Activated T-cell treated with anti-CD3 and anti-CD28 coated beads, Interleukin-2, amount 50 U/mL, for 4 hours (primary cell): Measurements from ENCODE around the gene SELPLG. TPM values are rescaled to one million over a fixed set of nuclear protein-coding genes. Genes with fewer than 3 reads are reported as not detected.
"Not testable (repeated sequence)": the region's sequence is repeated elsewhere in the genome, so short reads cannot be mapped to it uniquely, and the experiment has no call there.

Source experiments
- ATAC-seq, 2 donors: fragments of 200-7000 bp; cut with Tn5 transposase; one replicate each; pipeline ENCODE4 v1.10.0; 2021
- DNase-seq: peaks from one replicate; pipeline ENCODE4 v3.0.0-alpha.2; 2020
- H3K27me3 Mint-ChIP-seq: one replicate; pipeline ENCODE4 v1.8.0; 2021; ENCODE audit warnings: low read depth, mixed read lengths
- H3K36me3 Mint-ChIP-seq: one replicate; pipeline ENCODE4 v1.8.0; 2022; ENCODE audit warnings: mixed read lengths; ENCODE audit not compliant: insufficient read depth
- H3K4me1 Mint-ChIP-seq: one replicate; pipeline ENCODE4 v1.8.0; 2021; ENCODE audit warnings: low read depth, mixed read lengths
- H3K4me3 Mint-ChIP-seq: one replicate; pipeline ENCODE4 v1.8.0; 2021; ENCODE audit warnings: mild to moderate bottlenecking, moderate library complexity, mixed read lengths
- H3K9me3 Mint-ChIP-seq: one replicate; pipeline ENCODE4 v1.8.0; 2021; ENCODE audit warnings: mixed read lengths
- total RNA-seq, 3 donors: library from RNA; stranded (reverse); gene quantifications; one replicate each; pipeline ENCODE4 v1.2.1, GENCODE V29; 2021

Gene SELPLG
- total RNA-seq, 3 donors from 2014 or later: 16.8 to 19.0 (median 17.5) TPM

GRCh38 chr12:108622921-108623514 is 10.7 kb downstream of the SELPLG start:
- no peak for ATAC-seq
- peaks cover 30% of the 10 kb centered on the region for H3K36me3 Mint-ChIP-seq
- peaks cover 62% of the 10 kb centered on the region for H3K4me1 Mint-ChIP-seq
- no peak overlapping the region for H3K4me3 Mint-ChIP-seq
- H3K27me3 Mint-ChIP-seq: no peaks in the 10 kb centered on the region
- DNase-seq: no peak
- H3K9me3 Mint-ChIP-seq: no peaks in the 10 kb centered on the region

- H3K36me3 Mint-ChIP-seq: peaks cover 30% of the 10 kb centered on the region
- peaks cover 62% of the 10 kb centered on the region for H3K4me1 Mint-ChIP-seq
- no peaks in the 10 kb centered on the region for H3K9me3 Mint-ChIP-seq
- H3K4me3 Mint-ChIP-seq: no peak overlapping the region
- H3K27me3 Mint-ChIP-seq: no peaks in the 10 kb centered on the region
- DNase-seq (no peak), ATAC-seq (no peak)
These were observed 11.3 kb downstream of the SELPLG start for GRCh38 chr12:108622421-108622820.

- Mint-ChIP-seq H3K4me1 (peaks cover 70% of the 10 kb centered on the region), H3K27me3 (no peaks in the 10 kb centered on the region), H3K4me3 (no peak overlapping the region), H3K9me3 (peaks cover 5% of the 10 kb centered on the region), H3K36me3 (peaks cover 30% of the 10 kb centered on the region)
- ATAC-seq: no peak
- no peak for DNase-seq
These were observed 12.5 kb downstream of the SELPLG start for GRCh38 chr12:108621161-108621560.

- Mint-ChIP-seq H3K4me3 (no peak overlapping the region), H3K27me3 (no peaks in the 10 kb centered on the region), H3K9me3 (peaks cover 8% of the 10 kb centered on the region), H3K4me1 (peaks cover 66% of the 10 kb centered on the region), H3K36me3 (peaks cover 30% of the 10 kb centered on the region)
- DNase-seq (no peak), ATAC-seq (no peak)
These were observed 13.3 kb downstream of the SELPLG start for GRCh38 chr12:108620236-108620879.

GRCh38 chr12:108619369-108620160 is 14.1 kb downstream of the SELPLG start:
- H3K36me3 Mint-ChIP-seq: peaks cover 26% of the 10 kb centered on the region
- DNase-seq (no peak), ATAC-seq (no peak)
- no peak overlapping the region for H3K4me3 Mint-ChIP-seq
- H3K27me3 Mint-ChIP-seq: no peaks in the 10 kb centered on the region
- peaks cover 64% of the 10 kb centered on the region for H3K4me1 Mint-ChIP-seq
- H3K9me3 Mint-ChIP-seq: peaks cover 8% of the 10 kb centered on the region

- H3K9me3 Mint-ChIP-seq: not testable (repeated sequence)
- H3K4me1 Mint-ChIP-seq: peaks cover 66% of the 10 kb centered on the region
These were observed 14.8 kb downstream of the SELPLG start for GRCh38 chr12:108618953-108619274.

GRCh38 chr12:108618079-108618952 is 15.4 kb downstream of the SELPLG start:
- no peak overlapping the region for H3K4me3 Mint-ChIP-seq
- peaks cover 15% of the 10 kb centered on the region for H3K36me3 Mint-ChIP-seq
- H3K27me3 Mint-ChIP-seq: no peaks in the 10 kb centered on the region
- ATAC-seq: peak in 1 of 2 donors; percentile 37
- peak; percentile 77 for DNase-seq
- H3K9me3 Mint-ChIP-seq: peaks cover 8% of the 10 kb centered on the region
- peaks cover 62% of the 10 kb centered on the region for H3K4me1 Mint-ChIP-seq

More at GRCh38 chr12:108618953-108619274, 14.8 kb downstream of the SELPLG start:
- not testable (repeated sequence) for DNase-seq, H3K4me3 Mint-ChIP-seq, H3K27me3 Mint-ChIP-seq, ATAC-seq
- H3K36me3 Mint-ChIP-seq: peaks cover 21% of the 10 kb centered on the region

GRCh38 chr12:108616941-108617858 is 16.5 kb downstream of the SELPLG start:
- Mint-ChIP-seq H3K9me3 (peaks cover 8% of the 10 kb centered on the region), H3K27me3 (no peaks in the 10 kb centered on the region), H3K4me3 (peak overlapping the region; percentile 50), H3K36me3 (peaks cover 9% of the 10 kb centered on the region), H3K4me1 (peaks cover 59% of the 10 kb centered on the region)
- DNase-seq: peak; percentile 78
- peak; percentile 95 to 97 for ATAC-seq

- Mint-ChIP-seq H3K4me3 (no peak overlapping the region), H3K36me3 (peaks cover 4% of the 10 kb centered on the region), H3K9me3 (peaks cover 8% of the 10 kb centered on the region), H3K27me3 (no peaks in the 10 kb centered on the region), H3K4me1 (peaks cover 59% of the 10 kb centered on the region)
- no peak for DNase-seq
- ATAC-seq: no peak
These were observed 17.3 kb downstream of the SELPLG start for GRCh38 chr12:108616359-108616758.

GRCh38 chr12:108615918-108616317 is 17.8 kb downstream of the SELPLG start:
- H3K4me1 Mint-ChIP-seq: peaks cover 55% of the 10 kb centered on the region
- ATAC-seq: no peak
- no peak overlapping the region for H3K4me3 Mint-ChIP-seq
- peaks cover 8% of the 10 kb centered on the region for H3K9me3 Mint-ChIP-seq
- no peak for DNase-seq
- no peaks in the 10 kb centered on the region for H3K36me3 Mint-ChIP-seq
- no peaks in the 10 kb centered on the region for H3K27me3 Mint-ChIP-seq

GRCh38 chr12:108614639-108615038 is 19.1 kb downstream of the SELPLG start:
- peaks cover 52% of the 10 kb centered on the region for H3K4me1 Mint-ChIP-seq

GRCh38 chr12:108614041-108614440 is 19.7 kb downstream of the SELPLG start:
- no peak for DNase-seq

More at GRCh38 chr12:108614639-108615038, 19.1 kb downstream of the SELPLG start:
- no peak for ATAC-seq
- H3K4me3 Mint-ChIP-seq: no peak overlapping the region
- peaks cover 8% of the 10 kb centered on the region for H3K9me3 Mint-ChIP-seq
- DNase-seq: no peak
- H3K36me3 Mint-ChIP-seq: no peaks in the 10 kb centered on the region
- H3K27me3 Mint-ChIP-seq: no peaks in the 10 kb centered on the region

GRCh38 chr12:108613548-108613947 is 20.1 kb downstream of the SELPLG start:
- Mint-ChIP-seq H3K27me3 (no peaks in the 10 kb centered on the region), H3K4me3 (no peak overlapping the region)
- no peak for ATAC-seq

More at GRCh38 chr12:108614041-108614440, 19.7 kb downstream of the SELPLG start:
- Mint-ChIP-seq H3K4me1 (peaks cover 46% of the 10 kb centered on the region), H3K9me3 (peaks cover 8% of the 10 kb centered on the region), H3K36me3 (no peaks in the 10 kb centered on the region), H3K27me3 (no peaks in the 10 kb centered on the region), H3K4me3 (no peak overlapping the region)
- ATAC-seq: no peak

More at GRCh38 chr12:108613548-108613947, 20.1 kb downstream of the SELPLG start:
- peaks cover 8% of the 10 kb centered on the region for H3K9me3 Mint-ChIP-seq
- H3K36me3 Mint-ChIP-seq: no peaks in the 10 kb centered on the region
- H3K4me1 Mint-ChIP-seq: peaks cover 42% of the 10 kb centered on the region
- DNase-seq: no peak
